MCF 10A (cell line): ENCODE results near the gene GCGR. TPM values are rescaled to one million over a fixed set of nuclear protein-coding genes. Genes with fewer than 3 reads are reported as not detected.

ENCODE experiments used
- BruUV-seq: library from RNA; stranded (reverse); fragments of 400-500 nt; replicated peaks from 2 replicates; lab custom pipeline; 2021; lab: Mats Ljungman, UMichigan
- CTCF ChIA-PET: fragments of 300-600 bp; sonication (Branson Sonifier 250); formaldehyde crosslinking; extraction: SDS; loops from one replicate; lab custom pipeline; 2021; ENCODE audit warnings: antibody characterized with exemption, inconsistent platforms; lab: Yijun Ruan, JAX
- POLR2A ChIA-PET: fragments of 300-600, 350-650 bp; sonication (Branson Sonifier 250); formaldehyde crosslinking; extraction: SDS; loops from one replicate; lab custom pipeline; 2020; ENCODE audit warnings: antibody characterized with exemption, inconsistent platforms; lab: Yijun Ruan, JAX
- DNase-seq: peaks from one replicate; pipeline ENCODE4 v3.0.0-alpha.2; 2018; ENCODE audit not compliant: unreplicated experiment
- H3K27ac Mint-ChIP-seq: one replicate; pipeline ENCODE4 v1.8.0; 2022; ENCODE audit warnings: mild to moderate bottlenecking, low read depth, mixed read lengths; ENCODE audit not compliant: unreplicated experiment
- H3K27me3 Mint-ChIP-seq: one replicate; pipeline ENCODE4 v1.8.0; 2022; ENCODE audit warnings: mixed read lengths; ENCODE audit not compliant: insufficient read depth, unreplicated experiment
- H3K36me3 Mint-ChIP-seq: one replicate; pipeline ENCODE4 v1.8.0; 2022; ENCODE audit warnings: mild to moderate bottlenecking, moderate library complexity, mixed read lengths; ENCODE audit not compliant: insufficient read depth, unreplicated experiment
- H3K4me1 Mint-ChIP-seq: one replicate; pipeline ENCODE4 v1.8.0; 2022; ENCODE audit warnings: mixed read lengths; ENCODE audit not compliant: insufficient read depth, unreplicated experiment
- H3K4me3 Mint-ChIP-seq: one replicate; pipeline ENCODE4 v1.8.0; 2022; ENCODE audit warnings: mild to moderate bottlenecking, moderate library complexity, mixed read lengths; ENCODE audit not compliant: unreplicated experiment
- H3K9me3 Mint-ChIP-seq: one replicate; pipeline ENCODE4 v1.8.0; 2022; ENCODE audit warnings: mixed read lengths; ENCODE audit not compliant: unreplicated experiment
- intact Hi-C: fragments of 100-400 bp; cut with micrococcal nuclease; formaldehyde crosslinking; loops from 2 replicates; pipeline ENCODE4 v1.14.1; 2022
- total RNA-seq: library from RNA; stranded (reverse); gene quantifications from 2 replicates; pipeline ENCODE4 v1.2.3, GENCODE V29; 2022
- TF ChIP-seq, protein P1 (sequence below): fragments of 200-600 bp; IDR thresholded peaks from one replicate; pipeline ENCODE4 v1.8.0; 2022; ENCODE audit warnings: antibody characterized with exemption, mild to moderate bottlenecking; ENCODE audit not compliant: unreplicated experiment

The GCGR gene
- total RNA-seq, 1 experiment from 2014 or later = not detected

DNA sequence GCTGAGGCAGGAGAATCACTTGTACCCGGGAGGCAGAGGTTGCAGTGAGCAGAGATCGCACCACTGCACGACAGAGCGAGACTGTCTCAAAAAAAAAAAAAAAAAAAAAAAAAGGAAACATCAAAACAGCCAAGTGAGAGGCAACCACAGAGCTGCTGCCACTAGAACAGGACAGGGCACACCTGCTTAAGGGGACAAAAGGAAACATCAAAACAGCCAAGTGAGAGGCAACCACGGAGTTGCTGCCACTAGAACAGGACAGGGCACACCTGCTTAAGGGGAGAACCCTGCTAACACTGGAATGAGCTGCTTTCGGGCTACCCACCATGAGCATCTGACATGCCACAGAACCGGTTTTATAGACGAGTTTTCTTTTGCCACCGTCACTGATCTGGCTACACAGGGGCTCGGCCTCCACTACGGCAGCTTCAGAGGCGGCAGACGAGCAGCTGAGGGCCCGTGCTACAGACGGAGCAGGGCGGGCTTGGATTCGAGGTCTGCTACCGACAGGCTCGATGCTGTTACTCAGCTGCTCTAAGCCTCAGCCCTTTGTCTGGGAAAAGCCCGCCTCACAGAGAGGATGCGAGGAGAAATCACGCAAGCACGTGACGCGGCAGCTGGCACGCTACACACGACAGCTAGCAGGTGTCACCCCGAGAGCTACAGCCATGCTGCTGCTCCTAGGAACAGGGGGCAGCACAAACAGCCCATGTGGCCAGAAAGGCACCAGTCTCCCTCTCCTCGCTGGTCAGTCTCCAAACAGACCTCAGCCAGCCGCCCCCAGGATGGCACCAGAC, 54.4 kb downstream of the GCGR start:
- H3K4me3 Mint-ChIP-seq = peak overlapping the region; percentile 89

DNA sequence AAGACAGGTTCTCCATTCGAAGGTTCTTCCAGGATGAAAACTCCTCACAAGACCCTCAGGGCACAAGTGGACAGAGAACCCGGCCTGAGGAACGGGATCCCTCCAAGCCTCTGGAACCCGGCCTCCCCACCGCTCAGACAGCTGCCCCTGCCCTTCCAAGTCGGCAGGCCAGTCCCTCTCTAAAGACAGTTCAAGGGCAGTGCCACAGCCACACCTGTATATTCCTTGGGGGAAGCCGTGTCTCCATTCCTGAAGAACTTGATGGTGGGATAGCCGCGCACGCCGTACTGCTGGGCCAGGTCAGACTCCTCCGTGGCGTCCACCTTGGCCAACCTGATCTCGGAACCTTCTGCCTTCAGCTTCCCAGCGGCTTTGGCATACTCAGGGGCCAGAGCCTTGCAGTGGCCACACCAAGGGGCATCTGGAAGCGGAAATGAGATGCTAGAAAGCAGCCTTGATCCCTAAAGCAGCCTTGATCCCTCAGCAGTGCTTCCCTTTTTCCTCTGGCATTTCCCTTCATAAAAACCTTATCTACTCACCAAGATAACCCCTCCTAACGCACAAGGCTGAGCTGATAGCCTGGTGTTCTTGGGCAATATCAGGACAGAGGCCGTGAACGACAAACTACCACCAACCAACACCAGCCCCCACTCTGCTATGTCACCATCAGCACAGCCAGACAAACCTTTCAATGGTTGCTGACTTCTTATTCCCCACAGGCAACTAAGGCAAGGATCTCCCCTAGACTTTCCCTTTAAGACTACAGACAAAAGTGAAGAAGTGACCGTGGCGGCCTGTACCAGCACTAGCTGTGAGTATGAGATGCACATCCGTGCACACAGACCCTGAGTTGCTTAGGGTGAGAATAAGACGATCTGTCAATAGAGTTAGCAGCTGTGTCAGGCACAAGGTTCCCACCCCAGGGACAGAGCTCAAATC, 55.3 kb downstream of the GCGR start:
- ChIA-PET CTCF (interaction anchor here (0.6 kb wide), 1 partner anchor 258 kb away, joined by 3 read pairs; no protein-coding TSS in a partner anchor), POLR2A (interaction anchor here (0.6 to 1.7 kb wide), 14 partner anchors 11 to 634 kb away, joined by 3 to 19 read pairs (median 6); partner anchors contain the start of genes ARHGDIA, CENPX, DCXR and HGS)
- intact Hi-C loops = no loop called here
- no peak for DNase-seq
- TF ChIP-seq, protein P1, sequence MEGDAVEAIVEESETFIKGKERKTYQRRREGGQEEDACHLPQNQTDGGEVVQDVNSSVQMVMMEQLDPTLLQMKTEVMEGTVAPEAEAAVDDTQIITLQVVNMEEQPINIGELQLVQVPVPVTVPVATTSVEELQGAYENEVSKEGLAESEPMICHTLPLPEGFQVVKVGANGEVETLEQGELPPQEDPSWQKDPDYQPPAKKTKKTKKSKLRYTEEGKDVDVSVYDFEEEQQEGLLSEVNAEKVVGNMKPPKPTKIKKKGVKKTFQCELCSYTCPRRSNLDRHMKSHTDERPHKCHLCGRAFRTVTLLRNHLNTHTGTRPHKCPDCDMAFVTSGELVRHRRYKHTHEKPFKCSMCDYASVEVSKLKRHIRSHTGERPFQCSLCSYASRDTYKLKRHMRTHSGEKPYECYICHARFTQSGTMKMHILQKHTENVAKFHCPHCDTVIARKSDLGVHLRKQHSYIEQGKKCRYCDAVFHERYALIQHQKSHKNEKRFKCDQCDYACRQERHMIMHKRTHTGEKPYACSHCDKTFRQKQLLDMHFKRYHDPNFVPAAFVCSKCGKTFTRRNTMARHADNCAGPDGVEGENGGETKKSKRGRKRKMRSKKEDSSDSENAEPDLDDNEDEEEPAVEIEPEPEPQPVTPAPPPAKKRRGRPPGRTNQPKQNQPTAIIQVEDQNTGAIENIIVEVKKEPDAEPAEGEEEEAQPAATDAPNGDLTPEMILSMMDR = no peak
- BruUV-seq = TSS peak; percentile 56
- Mint-ChIP-seq H3K27me3 (no peaks in the 10 kb centered on the region), H3K4me1 (peaks cover 37% of the 10 kb centered on the region), H3K4me3 (peak overlapping the region; percentile 89), H3K9me3 (no peaks in the 10 kb centered on the region), H3K36me3 (peaks cover 85% of the 10 kb centered on the region), H3K27ac (peak overlapping the region; percentile 79)

More for the DNA sequence above, 54.4 kb downstream of the GCGR start:
- DNase-seq = no peak
- intact Hi-C loops = no loop called here
- TF ChIP-seq, protein P1 = no peak
- no TSS peak for BruUV-seq
- Mint-ChIP-seq H3K27ac (peak overlapping the region; percentile 27), H3K9me3 (no peaks in the 10 kb centered on the region), H3K36me3 (peaks cover 84% of the 10 kb centered on the region), H3K4me1 (peaks cover 32% of the 10 kb centered on the region), H3K27me3 (no peaks in the 10 kb centered on the region)
- ChIA-PET CTCF (interaction anchor here (0.5 to 0.9 kb wide), 2 partner anchors 123 to 129 kb away, joined by 3 to 4 read pairs; no protein-coding TSS in a partner anchor), POLR2A (interaction anchor here (0.6 to 1.7 kb wide), 6 partner anchors 12 to 155 kb away, joined by 3 to 19 read pairs (median 6); partner anchors contain the start of genes ARHGDIA, MAFG and MRPL12)

DNA sequence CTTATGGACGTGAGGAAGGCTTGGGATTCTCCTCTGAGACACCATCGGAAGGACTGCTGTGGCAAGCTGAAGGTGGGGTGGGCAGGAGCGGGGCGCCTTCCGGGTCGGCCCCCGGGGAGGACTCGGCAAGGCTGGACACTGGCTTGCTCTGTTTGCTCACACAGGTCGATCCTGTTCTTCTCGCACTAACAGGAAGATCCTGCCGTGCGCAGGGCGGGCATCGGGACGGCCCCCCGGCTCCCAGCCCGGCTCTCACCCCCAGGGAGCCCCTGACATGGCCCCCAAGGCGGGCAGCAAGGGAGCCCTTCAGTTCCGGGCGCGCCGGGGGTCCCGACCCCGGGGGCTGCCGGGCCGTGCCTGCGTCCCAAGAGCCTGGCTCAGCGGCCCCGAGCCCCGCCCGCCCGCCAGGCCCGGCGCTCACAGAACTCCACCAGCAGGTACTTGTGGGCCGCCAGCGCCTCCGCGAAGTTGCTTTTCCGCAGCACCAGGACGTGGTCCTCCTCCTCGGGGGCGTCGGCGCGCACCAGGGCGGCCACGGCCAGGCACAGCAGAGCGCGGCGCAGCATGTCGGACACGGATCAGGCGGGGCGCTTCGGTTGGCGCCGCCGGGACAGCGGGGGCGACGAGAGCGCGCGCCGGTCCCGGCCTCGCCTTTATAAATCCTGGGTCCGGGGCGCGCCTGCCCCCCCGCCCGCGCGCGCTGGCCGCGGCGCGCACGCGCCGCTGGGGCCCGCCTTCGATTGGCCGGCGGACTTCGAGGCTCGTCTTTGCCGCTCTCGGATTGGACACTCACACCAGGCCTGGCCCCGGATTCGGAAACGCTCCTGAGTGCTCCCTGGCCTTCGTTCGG, 56.2 kb downstream of the GCGR start, which contains the start of gene P4HB:
Gene P4HB, minus strand, starts transcription at position 630 of the 850 bp plus-strand sequence. Its CDS starts 64 bp downstream, at position 566.
- peak; percentile 13 for DNase-seq
- intact Hi-C loops = loop anchor here (10.0 kb wide), 1 partner anchor 55 kb away; the partner anchor contains the start of genes PCYT2 and SIRT7
- peaks cover 82% of the 10 kb centered on the region for H3K36me3 Mint-ChIP-seq
- peak within 1 kb of the TSS; percentile 89 for H3K4me3 Mint-ChIP-seq
- no peaks in the 10 kb centered on the region for H3K27me3 Mint-ChIP-seq
- ChIA-PET CTCF (interaction anchor here (0.6 kb wide), 1 partner anchor 259 kb away, joined by 3 read pairs; no protein-coding TSS in a partner anchor), POLR2A (interaction anchor here (0.6 to 2.5 kb wide), 31 partner anchors 9 to 633 kb away, joined by 3 to 27 read pairs (median 6); partner anchors contain the start of genes ARHGDIA, ARL16, CENPX and FASN)
- no peaks in the 10 kb centered on the region for H3K9me3 Mint-ChIP-seq
- no TSS peak for BruUV-seq
- peaks cover 37% of the 10 kb centered on the region for H3K4me1 Mint-ChIP-seq
- TF ChIP-seq, protein P1 = no peak
- H3K27ac Mint-ChIP-seq = peak within 1 kb of the TSS; percentile 98
